Right atrium auricular region (tissue), 2 donors: ENCODE data around the gene CRYM. TPM values are rescaled to one million over a fixed set of nuclear protein-coding genes. Genes with fewer than 3 reads are reported as not detected.
A peak's percentile ranks its signal among the peaks of the same experiment; 100 is the strongest.
"Not testable (repeated sequence)": the region's sequence is repeated elsewhere in the genome, so short reads cannot be mapped to it uniquely, and the experiment has no call there.

Experiments
- DNase-seq: peaks from one replicate; pipeline ENCODE4 v3.0.0-alpha.2; 2019; ENCODE audit warnings: low spot score
- H3K27ac ChIP-seq, 2 donors: fragments of 200-600 bp; sonication (generic); 1 replicate in 1 of 2; 2 replicates in 1 of 2; pipeline ENCODE4 v1.5.1; 2016 to 2019
- H3K27me3 ChIP-seq, 2 donors: fragments of 200-600 bp; sonication (generic); one replicate each; pipeline versions ENCODE4 v1.5.1 to v1.6.0; 2017 to 2019
- H3K36me3 ChIP-seq: fragments of 200-600 bp; sonication (generic); one replicate; pipeline ENCODE4 v1.5.1; 2016
- H3K4me1 ChIP-seq, 2 donors: fragments of 200-600 bp; sonication (generic); one replicate each; pipeline versions ENCODE4 v1.5.1 to v1.6.0; 2017 to 2019
- H3K4me3 ChIP-seq, 2 donors: fragments of 200-600 bp; sonication (generic); 1 replicate in 1 of 2; 2 replicates in 1 of 2; pipeline ENCODE4 v1.5.1; 2017 to 2019; ENCODE audit warnings: mild to moderate bottlenecking in 1 of 2, moderate library complexity in 1 of 2
- H3K9me3 ChIP-seq, 2 donors: fragments of 200-600 bp; sonication (generic); one replicate each; pipeline ENCODE4 v1.5.1; 2019
- total RNA-seq, 2 donors: library from RNA; depleted of rRNA; stranded (reverse); fragments of >200 nt; gene quantifications; one replicate each; pipeline ENCODE4 v1.1.0, GENCODE V29; 2016
- TF ChIP-seq, protein P1 (sequence below), 2 donors: fragments of 200-600 bp; sonication (generic); IDR thresholded peaks; one replicate each; pipeline ENCODE4 v1.5.1; 2019; ENCODE audit warnings: antibody characterized with exemption in 2 of 2

The CRYM gene
- total RNA-seq, 2 donors from 2014 or later, result 77.7 to 91.1 TPM

DNA sequence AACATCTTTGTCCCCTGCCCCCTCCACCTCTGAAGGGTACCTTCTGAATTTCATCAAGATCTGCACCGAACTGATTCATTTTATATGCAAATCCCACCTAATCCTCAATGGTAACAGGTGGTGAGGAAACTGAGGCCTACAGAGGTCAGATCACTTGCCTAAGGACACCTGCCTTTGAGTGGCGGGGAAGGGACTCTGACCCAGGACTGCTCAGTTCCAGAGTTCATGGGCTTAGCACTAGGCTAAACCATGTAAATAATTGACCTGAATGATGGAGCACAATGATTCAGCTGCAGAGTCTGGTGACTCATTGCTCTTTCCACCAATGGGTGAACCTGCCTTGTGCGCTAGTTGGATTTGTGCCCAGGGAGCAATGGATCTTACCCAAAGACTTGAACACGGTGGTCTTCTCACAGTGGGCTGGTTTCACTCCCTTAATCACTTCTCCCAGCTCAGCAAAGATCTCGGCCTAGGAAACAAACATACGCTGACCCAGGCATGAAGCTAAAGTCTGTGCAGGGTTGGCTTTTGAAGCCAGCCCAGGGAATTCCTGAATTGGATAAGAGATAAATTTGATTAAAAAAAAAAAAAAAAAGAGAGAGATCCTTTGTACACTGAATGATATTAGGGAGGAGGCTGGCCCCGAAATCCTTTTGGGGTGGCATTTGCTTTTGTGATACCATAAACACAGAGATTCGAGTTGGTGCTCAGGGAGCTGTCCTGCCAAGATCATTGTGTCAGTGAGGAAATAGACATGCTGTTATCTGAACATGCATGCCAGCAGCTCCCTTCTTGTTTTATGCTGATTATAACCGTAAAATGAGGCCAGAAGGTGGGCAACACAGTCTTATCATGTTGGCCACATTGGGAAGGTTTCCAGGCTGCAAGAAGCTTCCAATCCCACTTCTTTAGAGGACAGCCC is 17.0 kb downstream of the CRYM start:
- TF ChIP-seq, protein P1, sequence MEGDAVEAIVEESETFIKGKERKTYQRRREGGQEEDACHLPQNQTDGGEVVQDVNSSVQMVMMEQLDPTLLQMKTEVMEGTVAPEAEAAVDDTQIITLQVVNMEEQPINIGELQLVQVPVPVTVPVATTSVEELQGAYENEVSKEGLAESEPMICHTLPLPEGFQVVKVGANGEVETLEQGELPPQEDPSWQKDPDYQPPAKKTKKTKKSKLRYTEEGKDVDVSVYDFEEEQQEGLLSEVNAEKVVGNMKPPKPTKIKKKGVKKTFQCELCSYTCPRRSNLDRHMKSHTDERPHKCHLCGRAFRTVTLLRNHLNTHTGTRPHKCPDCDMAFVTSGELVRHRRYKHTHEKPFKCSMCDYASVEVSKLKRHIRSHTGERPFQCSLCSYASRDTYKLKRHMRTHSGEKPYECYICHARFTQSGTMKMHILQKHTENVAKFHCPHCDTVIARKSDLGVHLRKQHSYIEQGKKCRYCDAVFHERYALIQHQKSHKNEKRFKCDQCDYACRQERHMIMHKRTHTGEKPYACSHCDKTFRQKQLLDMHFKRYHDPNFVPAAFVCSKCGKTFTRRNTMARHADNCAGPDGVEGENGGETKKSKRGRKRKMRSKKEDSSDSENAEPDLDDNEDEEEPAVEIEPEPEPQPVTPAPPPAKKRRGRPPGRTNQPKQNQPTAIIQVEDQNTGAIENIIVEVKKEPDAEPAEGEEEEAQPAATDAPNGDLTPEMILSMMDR (IDR thresholded peaks at IDR 0.05), result no peak
- Histone ChIP-seq H3K4me1 (peaks cover 0 to 33% of the 10 kb centered on the region in 2 donors), H3K9me3 (no peaks in the 10 kb centered on the region), H3K27ac (peak overlapping the region; percentile 60 to 67), H3K36me3 (no peaks in the 10 kb centered on the region), H3K27me3 (no peaks in the 10 kb centered on the region), H3K4me3 (no peak overlapping the region)
- no peak for DNase-seq

DNA sequence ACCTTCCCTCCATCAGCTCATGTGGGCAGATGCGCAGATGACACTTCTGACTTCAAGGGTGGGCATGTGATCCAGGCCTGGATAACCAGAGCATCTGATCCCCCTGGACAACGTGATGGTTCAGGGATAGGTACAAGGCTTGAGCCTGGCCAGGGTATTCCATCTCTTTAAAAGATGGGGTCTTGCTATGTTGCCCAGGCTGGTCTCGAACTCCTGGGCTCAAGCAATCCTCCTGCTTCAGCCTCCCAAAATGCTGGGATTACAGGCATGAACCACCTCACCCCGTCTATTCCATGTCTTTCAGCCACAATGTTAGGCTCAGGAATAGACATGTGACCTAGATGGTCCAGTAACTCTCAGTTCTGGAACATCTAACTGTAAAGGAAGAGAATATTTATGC is 20.8 kb downstream of the CRYM start:
- DNase-seq, result no peak
- Histone ChIP-seq H3K36me3 (no peaks in the 10 kb centered on the region), H3K27ac (no peak overlapping the region), H3K4me1 (peaks cover 0 to 12% of the 10 kb centered on the region in 2 donors), H3K4me3 (no peak overlapping the region), H3K27me3 (no peaks in the 10 kb centered on the region), H3K9me3 (no peaks in the 10 kb centered on the region)
- TF ChIP-seq, protein P1 (IDR thresholded peaks at IDR 0.05), result no peak

DNA sequence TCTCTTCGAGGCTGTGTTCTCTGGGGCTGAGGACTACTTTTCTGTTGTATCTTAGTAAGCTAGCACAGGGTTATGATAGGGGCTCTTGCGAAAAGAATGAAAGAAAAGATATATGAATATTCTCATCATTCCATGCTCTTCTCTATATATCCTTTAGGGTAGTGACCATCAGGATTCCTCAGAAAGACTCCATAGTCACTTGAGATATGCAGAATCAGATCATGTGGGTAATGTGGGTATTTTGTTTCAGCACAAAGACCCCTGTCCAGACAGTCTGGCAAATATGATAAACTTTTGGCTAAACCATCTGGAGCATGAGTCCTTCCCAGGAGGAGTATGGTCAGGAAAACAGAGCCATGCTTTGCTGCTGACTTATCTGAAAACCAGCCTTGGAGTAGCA is 21.5 kb downstream of the CRYM start:
- TF ChIP-seq, protein P1 (IDR thresholded peaks at IDR 0.05), result no peak
- no peaks in the 10 kb centered on the region for H3K27me3 ChIP-seq
- H3K4me3 ChIP-seq, result no peak overlapping the region
- H3K36me3 ChIP-seq, result no peaks in the 10 kb centered on the region
- no peak overlapping the region for H3K27ac ChIP-seq
- DNase-seq, result no peak
- H3K4me1 ChIP-seq, result peaks cover 0 to 8% of the 10 kb centered on the region in 2 donors
- H3K9me3 ChIP-seq, result no peaks in the 10 kb centered on the region

DNA sequence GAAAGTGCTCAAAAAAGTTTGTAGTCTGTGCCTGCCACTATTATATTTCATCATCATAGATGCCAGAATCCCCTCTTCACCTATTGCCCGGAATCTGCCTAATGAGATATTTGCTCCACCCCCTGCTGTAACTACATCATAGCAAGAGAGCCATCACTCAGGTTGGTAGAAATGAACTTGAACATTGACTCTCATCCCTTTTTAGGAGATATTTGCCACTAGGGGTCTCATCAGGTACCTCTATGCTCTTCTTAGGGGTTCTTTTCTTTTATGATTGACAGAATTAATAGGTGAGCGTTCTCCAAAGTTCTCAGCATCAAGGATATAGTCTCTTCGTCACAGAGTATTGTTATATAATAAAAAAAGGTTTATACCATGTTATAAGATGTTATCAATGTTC is 24.6 kb downstream of the CRYM start:
- Histone ChIP-seq H3K4me1 (no peaks in the 10 kb centered on the region), H3K27ac (no peak overlapping the region), H3K27me3 (no peaks in the 10 kb centered on the region), H3K36me3 (no peaks in the 10 kb centered on the region), H3K9me3 (no peaks in the 10 kb centered on the region), H3K4me3 (no peak overlapping the region)
- DNase-seq, result no peak
- TF ChIP-seq, protein P1 (IDR thresholded peaks at IDR 0.05), result no peak

DNA sequence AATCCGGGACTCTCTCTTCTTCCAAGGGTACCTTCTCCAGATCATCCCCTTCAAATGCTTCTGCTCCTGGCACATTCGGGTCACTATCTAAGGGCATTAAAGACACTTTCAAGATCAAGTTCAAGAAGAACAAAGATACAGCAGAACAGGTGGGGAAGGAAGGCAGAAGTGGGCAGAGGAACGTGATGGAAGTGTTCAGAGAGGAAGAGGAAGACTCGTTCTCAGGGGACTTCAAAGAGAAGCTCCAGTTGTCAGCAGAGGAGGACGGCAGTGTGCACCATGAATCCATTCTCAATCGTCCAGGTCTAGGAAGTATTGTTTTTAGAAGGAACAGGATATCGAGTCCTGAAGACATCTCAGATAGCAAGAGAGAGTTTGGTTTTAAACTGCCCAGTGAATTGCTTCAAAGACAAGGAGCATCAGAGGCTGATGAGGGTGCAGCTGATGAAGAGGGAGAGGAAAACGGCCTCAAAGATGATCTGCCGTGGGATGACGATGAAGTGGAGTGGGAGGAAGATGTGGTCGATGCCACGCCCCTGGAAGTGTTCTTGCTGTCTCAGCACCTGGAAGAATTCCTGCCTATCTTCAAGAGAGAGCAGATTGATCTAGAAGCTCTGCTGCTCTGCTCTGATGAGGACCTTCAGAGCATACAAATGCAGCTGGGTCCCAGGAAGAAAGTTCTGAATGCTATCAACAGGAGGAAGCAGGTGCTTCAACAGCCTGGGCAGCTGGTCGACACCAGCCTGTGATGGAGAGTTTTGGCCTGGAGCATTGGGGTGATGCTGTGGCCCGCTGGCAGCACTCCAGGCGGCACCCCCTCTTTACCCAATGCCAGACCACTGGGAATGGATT is 27.8 kb downstream of the CRYM start:
- Histone ChIP-seq H3K4me1 (peaks cover 0 to 9% of the 10 kb centered on the region in 2 donors), H3K27me3 (no peaks in the 10 kb centered on the region), H3K36me3 (no peaks in the 10 kb centered on the region), H3K9me3 (no peaks in the 10 kb centered on the region), H3K27ac (no peak overlapping the region), H3K4me3 (no peak overlapping the region)
- DNase-seq, result no peak
- TF ChIP-seq, protein P1 (IDR thresholded peaks at IDR 0.05), result no peak

DNA sequence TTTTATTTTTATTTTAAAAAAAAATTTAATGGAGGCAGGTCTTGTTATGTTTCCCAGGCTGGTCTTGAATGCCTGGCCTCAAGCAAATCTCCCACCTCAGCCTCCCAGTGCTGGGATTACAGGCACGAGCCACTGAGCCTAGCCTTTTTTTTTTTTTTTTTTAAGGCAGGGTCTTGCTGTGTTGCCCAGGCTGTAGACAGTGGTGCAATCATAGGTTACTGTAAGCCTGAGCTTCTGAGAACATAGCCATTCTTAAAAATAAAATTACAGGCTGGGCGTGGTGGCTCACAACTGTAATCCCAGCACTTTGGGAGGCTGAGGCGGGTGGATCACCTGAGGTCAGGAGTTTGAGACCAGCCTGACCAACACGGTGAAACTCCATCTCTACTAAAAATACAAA is 29.9 kb downstream of the CRYM start:
- H3K9me3 ChIP-seq, DNase-seq, H3K27me3 ChIP-seq, H3K36me3 ChIP-seq, H3K4me3 ChIP-seq, H3K27ac ChIP-seq: not testable (repeated sequence)
- peaks cover 0 to 17% of the 10 kb centered on the region in 2 donors for H3K4me1 ChIP-seq
